ENCODE measurements around the gene SLC29A4.
"Not testable (repeated sequence)": the region's sequence is repeated elsewhere in the genome, so short reads cannot be mapped to it uniquely, and the experiment has no call there.

DNA sequence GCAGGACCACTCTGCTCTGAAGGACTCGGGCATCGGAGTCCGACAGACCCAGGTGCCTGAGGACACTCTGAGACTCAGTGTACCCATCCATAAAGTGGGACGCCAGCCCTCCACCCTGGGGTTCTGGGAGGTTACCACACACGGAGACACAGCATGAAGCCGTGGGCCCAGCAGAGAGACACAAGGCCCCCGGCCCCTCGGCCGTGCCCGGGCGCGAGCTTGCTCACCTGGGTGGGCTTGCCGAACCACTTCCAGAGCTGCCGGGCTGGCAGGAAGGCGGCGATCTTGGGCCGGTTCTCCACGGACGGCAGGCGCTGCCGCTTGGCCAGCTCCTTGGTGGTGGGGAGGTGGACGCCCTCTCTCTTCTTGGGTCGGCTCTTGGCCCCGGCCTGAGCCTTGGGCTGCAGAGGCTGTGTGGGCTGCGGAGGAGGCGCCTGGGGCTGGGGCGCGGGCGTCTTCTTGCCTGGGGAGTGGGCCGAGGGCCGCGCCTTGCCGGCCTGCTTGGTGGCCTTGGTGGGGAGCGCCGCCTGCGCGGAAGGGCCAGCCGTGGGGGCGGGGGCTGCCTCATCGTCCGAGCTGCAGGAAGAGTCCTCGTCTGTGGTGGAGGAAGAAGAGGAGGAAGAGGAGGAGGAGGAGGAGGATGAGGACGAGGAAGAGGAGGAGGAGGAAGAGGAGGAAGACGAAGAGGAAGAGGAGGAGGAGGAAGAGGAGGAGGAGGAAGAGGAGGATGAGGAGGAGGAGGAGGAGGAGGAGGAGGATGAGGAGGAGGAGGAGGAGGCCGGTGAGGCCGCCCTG, 29.7 kb downstream of the SLC29A4 start:
- TF ChIP-seq, protein P1, sequence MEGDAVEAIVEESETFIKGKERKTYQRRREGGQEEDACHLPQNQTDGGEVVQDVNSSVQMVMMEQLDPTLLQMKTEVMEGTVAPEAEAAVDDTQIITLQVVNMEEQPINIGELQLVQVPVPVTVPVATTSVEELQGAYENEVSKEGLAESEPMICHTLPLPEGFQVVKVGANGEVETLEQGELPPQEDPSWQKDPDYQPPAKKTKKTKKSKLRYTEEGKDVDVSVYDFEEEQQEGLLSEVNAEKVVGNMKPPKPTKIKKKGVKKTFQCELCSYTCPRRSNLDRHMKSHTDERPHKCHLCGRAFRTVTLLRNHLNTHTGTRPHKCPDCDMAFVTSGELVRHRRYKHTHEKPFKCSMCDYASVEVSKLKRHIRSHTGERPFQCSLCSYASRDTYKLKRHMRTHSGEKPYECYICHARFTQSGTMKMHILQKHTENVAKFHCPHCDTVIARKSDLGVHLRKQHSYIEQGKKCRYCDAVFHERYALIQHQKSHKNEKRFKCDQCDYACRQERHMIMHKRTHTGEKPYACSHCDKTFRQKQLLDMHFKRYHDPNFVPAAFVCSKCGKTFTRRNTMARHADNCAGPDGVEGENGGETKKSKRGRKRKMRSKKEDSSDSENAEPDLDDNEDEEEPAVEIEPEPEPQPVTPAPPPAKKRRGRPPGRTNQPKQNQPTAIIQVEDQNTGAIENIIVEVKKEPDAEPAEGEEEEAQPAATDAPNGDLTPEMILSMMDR (IDR thresholded peaks at IDR 0.05): not testable (repeated sequence)
- not testable (repeated sequence) for TF ChIP-seq POLR2AphosphoS5, POLR2A, EP300 (IDR thresholded peaks at IDR 0.05)
